Hematopoietic multipotent progenitor cell treated with erythropoietin and hydrocortisone succinate and interleukin-3 and kit ligand, for 17 days (in vitro differentiated cells): ENCODE results near the gene TPRG1.

ENCODE experiments used
- DNase-seq: peaks from one replicate; pipeline ENCODE4 v3.0.0-alpha.2; 2015; ENCODE audit warnings: low spot score

The TPRG1 gene

DNA sequence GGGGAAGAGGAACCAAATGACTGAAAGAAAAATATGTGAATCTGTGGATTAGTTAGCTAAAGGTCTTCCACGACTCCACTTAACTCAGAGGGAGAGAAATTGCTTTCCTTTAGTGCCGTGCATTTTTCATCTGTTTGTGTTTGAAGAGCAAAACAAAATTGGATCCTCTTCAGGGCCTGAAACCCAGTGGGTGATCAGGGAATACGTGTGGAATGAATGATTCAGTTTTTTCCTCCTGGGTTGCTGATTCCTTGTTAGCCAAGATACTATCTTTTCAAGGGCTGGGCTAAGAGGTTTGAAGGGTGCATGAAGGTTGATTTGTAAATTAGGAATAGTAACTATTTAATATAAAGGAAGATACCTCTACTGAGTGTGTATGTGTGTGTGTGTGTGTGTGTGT, 61.0 kb downstream of the TPRG1 start:
- no peak for DNase-seq

DNA sequence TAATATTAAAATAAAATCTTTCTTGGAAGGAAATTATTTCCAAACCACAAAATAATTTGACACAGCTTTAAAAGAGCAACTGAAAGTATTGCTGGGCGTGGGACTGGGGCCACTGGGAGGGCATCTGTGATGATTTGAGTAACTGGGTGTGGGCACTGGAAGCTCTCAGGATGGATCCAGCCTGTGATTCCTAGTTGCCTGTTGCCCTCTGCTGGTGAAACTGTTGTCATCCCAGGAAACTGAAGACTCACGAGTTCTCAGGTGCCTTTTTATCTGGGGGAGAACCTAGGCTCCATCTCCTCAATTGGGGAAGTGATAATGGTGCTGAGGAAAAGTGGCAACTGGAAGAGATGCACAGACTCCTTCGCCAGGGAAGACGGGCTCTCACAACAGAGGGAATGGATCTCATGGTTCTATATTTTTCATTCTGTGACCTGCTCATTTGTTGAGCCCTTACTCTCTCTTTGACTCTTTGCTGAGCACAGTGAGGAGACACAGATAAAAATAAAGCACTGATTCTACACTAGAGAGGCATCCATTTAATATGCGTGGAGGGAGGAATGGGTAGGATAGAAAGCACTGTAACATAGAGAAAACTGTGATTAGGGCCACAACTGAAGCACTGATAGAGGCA, 61.6 kb downstream of the TPRG1 start:
- no peak for DNase-seq

- DNase-seq: no peak
These were observed 63.4 kb downstream of the TPRG1 start for GRCh38 chr3:189235214-189235613.

DNA sequence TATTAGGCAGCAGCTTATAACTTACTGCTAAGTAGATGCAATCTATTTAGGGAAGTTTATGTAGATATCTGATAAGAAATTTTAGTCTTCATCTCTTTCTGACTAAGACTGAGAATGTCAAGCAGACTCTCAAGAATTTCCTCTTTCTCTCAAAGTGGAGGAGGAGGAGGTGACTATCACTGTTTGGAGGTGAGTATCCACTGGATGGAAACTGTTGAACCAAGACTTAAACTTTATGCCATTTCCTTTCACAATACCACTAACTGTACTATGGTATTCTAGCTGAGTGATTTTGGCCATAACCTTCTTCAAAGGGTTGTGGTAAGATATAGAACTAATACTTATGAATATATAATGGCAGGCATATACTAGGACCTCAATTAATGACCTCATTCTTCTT, 64.6 kb downstream of the TPRG1 start:
- DNase-seq: no peak

DNA sequence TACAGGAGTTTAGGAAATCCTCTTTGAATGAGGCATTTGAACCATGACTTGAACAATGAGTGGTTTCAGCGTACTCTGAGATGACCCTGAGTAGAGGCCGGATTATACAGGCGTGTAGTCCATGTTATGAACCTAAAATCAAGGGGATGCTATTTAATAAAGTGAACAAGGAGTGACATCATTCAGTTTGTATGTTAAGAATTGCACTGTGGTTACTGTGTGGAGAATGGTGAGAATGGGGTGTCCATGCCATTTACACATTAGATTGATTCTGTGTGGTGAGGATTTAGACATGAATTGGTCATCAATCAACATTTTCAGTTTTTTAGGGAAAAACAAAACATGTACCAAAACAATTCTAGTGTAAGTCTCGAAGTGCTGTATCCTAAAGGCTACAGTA, 65.8 kb downstream of the TPRG1 start:
- DNase-seq: no peak

DNA sequence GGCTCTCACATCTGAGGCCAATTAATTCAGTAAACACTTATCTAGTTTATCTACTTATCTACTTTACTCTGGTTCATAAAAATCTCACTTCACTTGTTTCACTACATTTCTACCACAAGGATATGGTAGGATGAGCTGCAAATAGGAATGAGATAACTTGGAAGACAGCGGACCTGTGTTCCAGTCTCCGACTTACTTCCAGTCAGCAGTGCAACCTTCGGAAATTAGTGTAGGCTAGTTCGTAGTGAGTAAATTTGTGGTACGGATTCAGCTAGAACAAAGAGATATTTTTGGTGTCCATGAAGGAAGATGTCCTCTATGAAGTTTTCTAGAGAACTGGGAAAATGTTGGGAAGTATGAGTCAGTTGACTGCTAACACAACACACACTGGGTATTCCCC, 66.3 kb downstream of the TPRG1 start:
- DNase-seq: no peak

DNA sequence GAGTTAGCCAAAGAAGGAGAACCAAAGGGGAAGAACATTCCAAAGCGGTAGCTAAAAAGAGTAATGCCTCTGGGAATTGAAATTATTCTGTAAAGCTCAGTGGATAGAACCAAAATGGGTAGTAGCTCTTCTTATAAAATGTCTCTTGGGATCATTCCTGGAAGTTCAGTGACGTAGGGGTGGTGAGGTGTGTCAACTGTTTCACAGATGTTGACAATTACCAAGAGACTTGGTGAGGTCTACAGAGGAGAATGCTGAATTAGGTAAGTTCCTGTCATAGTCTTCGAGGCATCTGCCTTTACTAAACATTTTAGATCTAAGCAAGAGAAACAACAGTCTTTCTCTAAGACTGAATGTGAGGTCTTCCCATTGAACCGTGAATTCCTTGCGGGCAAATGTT, 67.8 kb downstream of the TPRG1 start:
- DNase-seq: no peak

GRCh38 chr3:189249987-189250386, 78.2 kb downstream of the TPRG1 start:
- no peak for DNase-seq

DNA sequence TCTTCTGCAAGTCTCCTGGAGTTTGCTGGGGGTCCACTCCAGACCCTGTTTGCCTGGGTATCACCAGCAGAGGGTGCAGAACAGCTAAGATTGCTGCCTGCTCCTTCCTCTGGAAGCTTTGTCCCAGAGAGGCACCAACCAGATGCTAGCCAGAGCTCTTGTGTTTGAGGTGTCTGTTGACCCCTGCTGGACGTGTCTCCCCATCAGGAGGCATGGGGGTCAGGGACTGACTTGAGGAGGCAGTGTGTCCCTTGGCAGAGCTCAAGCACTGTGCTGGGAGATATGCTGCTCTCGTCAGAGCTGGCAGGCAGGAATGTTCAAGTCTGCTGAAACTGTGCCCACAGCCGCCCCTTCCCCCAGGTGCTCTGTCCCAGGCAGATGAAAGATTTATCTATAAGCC, 86.5 kb downstream of the TPRG1 start:
- no peak for DNase-seq

GRCh38 chr3:189260556-189261493, 89.1 kb downstream of the TPRG1 start:
- DNase-seq: no peak

- DNase-seq: no peak
These were observed 91.0 kb downstream of the TPRG1 start for GRCh38 chr3:189262746-189263145.

- no peak for DNase-seq
These were observed 96.3 kb downstream of the TPRG1 start for GRCh38 chr3:189267981-189268613.

GRCh38 chr3:189269365-189269764, 97.6 kb downstream of the TPRG1 start:
- no peak for DNase-seq

DNA sequence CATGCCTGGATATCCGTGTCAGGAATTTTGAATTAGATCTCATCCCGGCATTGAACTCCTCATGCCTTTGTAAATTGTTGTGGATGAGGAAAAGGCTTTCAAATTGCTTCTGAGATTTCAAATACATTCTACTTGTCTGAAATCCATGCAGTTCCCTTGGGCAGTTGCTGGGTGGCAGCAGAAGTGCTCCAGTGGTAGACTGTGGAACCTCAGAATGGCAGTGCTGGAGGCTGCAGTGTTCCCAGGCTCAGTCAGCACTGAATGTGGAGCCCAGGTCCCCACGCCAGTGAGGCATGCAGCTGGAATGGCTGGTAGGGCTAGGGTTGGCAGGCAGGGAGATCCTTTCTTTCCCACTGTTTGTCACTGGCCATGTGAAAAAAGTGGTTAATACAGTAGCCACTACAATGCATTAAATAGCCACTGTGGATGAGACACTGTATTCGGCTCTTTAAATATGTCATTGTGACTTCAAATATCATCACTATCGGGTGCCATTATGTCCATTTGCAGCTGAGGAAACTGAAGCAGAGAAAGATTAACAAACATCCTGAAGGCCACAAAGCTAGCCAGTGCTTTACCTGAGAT, 98.6 kb downstream of the TPRG1 start:
- DNase-seq: no peak

GRCh38 chr3:189272500-189273119, 100.8 kb downstream of the TPRG1 start:
- no peak for DNase-seq

DNA sequence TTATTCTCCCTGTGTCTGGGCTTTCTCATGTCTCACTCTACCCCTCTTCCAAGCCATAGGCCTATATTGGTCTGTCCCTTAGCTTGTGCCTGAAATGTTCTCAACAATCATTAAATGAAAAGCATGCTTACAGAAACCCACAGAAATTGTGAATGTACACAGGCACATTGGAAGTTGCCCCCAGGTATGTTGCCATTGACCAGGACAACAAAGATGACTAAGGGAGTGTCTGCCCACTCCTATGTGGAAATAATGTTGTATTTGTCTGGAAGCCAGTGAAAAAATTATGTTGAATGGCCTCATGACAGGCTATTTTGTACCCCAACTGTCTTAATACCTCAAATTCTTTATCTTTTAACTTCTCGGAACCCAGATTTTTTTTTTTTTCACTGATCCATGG, 102.0 kb downstream of the TPRG1 start:
- no peak for DNase-seq

DNA sequence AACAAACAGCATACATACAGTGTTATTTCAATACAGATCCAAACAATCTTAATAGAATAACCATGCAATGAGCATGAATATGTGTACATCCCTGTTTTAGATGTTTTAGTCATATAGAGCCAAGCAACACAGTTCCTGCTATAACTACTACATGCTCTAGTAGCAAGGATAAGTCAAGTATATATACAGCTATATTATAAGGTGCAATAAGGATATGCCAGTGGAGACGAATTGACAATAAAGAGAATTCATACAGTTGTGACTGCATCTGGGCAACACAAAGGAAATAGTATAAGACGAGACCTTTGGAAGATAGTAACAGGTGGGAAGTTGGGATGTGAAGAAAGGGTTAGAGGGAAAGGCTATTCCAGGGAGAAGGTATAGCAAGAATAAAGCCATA, 103.4 kb downstream of the TPRG1 start:
- no peak for DNase-seq

DNA sequence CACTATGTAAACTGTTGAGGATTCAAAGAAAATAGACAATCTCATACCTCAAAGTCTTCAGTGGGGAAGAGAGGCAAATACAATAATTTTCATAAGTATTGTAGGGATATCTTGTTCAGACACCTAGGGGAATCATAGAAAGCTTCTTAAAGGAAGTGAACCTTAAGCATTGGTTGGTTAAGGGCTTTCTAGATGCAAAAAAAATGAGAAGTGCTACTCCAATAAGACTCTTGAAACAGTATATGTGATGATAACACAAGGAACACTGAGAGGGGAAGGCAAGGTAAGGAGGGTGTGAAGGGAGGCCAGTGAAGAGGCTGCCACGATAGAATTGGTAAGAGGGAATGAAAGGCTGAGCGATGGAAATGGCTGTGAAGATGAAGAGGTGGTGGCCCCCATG, 104.1 kb downstream of the TPRG1 start:
- DNase-seq: no peak

DNA sequence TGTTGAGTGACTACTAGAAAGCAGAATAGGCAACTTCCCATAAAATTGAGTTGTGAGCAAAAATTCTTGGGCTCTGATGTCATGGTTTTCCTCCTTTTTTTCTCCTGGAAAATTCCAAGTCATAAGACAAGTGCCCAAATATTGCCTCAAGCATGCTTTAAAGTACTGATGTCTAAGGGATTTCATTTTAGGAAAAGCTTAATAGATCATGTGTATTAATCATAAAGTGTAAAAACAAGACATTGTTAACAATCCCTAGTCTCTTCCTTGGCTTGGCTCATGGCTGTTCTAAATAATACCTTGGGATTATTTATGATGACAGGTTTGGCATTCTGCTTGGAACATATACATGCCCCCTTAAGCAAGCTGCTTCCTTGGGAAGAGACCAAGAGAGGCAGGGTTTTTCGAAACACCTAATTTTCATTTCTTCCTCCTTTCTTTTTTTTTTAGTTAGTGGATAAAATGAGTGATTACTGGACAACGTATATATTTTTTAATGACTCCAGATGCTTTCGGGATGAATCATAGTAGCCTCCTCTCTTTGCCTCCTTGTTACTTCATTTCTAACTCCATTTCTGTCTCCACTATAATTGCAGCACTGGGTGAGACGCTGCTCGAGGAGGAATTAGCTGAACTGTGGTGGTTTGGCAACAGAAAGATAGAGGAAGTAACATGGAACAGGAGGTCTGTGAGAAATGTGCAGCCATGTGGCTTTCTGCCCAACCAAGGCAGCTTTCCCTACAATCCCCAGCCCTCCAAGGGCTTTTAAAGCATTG, 104.9 kb downstream of the TPRG1 start:
- DNase-seq: no peak

GRCh38 chr3:189277711-189278110, 105.9 kb downstream of the TPRG1 start:
- DNase-seq: no peak

- no peak for DNase-seq
These were observed 106.5 kb downstream of the TPRG1 start for GRCh38 chr3:189278221-189278620.

DNA sequence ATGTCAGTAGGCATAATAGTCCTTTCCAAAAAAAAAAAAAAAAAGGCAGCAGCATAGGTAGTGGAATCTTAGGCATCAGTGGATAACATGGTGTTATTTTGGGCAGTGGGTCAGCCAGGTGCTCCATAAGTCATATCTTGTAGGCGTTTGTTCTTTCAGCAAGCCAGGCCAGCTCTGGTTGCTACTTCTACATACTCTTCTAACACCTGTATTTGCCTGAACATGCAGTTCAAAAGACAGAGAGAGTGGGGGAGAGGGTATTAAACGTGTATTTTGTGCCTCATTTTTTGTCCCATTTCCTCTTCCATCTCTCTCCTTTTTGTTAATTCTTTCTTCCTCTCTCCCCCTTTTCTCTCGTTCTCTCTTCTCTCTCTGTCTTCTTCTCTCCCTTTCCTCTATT, 110.4 kb downstream of the TPRG1 start:
- DNase-seq: no peak
